NOMO-1 treated with dmso at 0.1 percent for 144 hours (cell line): ENCODE results near the gene RLF.
A peak's percentile ranks its signal among the peaks of the same experiment; 100 is the strongest.

ENCODE experiments used
- DNase-seq: peaks from one replicate; lab custom pipeline; 2025; ENCODE audit not compliant: unreplicated experiment; lab: John Stamatoyannopoulos, UW

The RLF gene, protein sequence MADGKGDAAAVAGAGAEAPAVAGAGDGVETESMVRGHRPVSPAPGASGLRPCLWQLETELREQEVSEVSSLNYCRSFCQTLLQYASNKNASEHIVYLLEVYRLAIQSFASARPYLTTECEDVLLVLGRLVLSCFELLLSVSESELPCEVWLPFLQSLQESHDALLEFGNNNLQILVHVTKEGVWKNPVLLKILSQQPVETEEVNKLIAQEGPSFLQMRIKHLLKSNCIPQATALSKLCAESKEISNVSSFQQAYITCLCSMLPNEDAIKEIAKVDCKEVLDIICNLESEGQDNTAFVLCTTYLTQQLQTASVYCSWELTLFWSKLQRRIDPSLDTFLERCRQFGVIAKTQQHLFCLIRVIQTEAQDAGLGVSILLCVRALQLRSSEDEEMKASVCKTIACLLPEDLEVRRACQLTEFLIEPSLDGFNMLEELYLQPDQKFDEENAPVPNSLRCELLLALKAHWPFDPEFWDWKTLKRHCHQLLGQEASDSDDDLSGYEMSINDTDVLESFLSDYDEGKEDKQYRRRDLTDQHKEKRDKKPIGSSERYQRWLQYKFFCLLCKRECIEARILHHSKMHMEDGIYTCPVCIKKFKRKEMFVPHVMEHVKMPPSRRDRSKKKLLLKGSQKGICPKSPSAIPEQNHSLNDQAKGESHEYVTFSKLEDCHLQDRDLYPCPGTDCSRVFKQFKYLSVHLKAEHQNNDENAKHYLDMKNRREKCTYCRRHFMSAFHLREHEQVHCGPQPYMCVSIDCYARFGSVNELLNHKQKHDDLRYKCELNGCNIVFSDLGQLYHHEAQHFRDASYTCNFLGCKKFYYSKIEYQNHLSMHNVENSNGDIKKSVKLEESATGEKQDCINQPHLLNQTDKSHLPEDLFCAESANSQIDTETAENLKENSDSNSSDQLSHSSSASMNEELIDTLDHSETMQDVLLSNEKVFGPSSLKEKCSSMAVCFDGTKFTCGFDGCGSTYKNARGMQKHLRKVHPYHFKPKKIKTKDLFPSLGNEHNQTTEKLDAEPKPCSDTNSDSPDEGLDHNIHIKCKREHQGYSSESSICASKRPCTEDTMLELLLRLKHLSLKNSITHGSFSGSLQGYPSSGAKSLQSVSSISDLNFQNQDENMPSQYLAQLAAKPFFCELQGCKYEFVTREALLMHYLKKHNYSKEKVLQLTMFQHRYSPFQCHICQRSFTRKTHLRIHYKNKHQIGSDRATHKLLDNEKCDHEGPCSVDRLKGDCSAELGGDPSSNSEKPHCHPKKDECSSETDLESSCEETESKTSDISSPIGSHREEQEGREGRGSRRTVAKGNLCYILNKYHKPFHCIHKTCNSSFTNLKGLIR (N-terminal part only)

GRCh38 chr1:40161125-40161887 lies at the start of gene RLF:
Gene RLF (plus strand): TSS chr1:40161387. CDS start chr1:40161400, 13 bp downstream.
- DNase-seq, result peak; percentile 92

DNA sequence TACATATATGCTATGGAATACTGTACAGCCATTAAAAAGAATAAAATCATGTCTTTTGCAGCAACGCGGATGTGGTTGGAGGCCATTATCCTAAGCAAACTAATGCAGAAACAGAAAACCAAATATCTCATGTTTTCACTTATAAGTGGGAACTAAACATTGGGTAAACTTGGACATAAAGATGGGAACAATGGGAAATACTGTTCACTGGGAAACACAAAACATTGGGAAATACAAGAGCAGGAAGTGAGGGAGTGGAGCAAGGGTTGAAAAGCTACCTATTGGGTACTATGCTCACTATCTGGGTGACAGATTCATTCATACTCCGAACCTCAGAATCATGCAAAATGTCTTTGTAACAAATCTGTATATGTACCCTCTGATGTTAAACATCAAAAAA lies 46.8 kb upstream of the RLF start:
- DNase-seq, result no peak

- DNase-seq, result no peak
Observed at GRCh38 chr1:40120128-40120527, 41.1 kb upstream of the RLF start.

- no peak for DNase-seq
Observed at GRCh38 chr1:40122855-40123254, 38.3 kb upstream of the RLF start.

DNA sequence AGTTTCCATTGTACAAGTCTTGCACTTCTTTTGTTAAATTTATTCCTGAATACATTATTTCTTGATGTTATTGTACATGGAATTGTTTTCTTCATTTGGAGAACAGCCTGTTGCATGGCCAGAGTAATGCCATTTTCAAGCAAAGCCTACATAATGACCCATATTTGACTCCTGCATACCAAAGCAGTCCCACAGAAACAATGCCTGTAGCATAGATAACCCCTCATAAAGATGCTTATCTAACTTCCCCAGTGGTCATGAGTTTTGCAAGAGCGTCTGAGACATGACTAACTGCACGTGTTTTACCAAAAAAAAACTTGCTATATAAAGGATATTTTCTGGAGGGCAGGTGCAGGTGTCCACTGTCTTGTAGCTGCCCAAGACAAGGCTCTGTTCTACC lies 30.3 kb upstream of the RLF start:
- peak; percentile 25 for DNase-seq

- DNase-seq, result no peak
Observed at GRCh38 chr1:40132383-40133311, 28.5 kb upstream of the RLF start.

- DNase-seq, result no peak
Observed at GRCh38 chr1:40133312-40133665, 27.9 kb upstream of the RLF start.

GRCh38 chr1:40133839-40134238 lies 27.3 kb upstream of the RLF start:
- DNase-seq, result no peak

- no peak for DNase-seq
Observed at GRCh38 chr1:40140211-40140973, 20.8 kb upstream of the RLF start.

DNA sequence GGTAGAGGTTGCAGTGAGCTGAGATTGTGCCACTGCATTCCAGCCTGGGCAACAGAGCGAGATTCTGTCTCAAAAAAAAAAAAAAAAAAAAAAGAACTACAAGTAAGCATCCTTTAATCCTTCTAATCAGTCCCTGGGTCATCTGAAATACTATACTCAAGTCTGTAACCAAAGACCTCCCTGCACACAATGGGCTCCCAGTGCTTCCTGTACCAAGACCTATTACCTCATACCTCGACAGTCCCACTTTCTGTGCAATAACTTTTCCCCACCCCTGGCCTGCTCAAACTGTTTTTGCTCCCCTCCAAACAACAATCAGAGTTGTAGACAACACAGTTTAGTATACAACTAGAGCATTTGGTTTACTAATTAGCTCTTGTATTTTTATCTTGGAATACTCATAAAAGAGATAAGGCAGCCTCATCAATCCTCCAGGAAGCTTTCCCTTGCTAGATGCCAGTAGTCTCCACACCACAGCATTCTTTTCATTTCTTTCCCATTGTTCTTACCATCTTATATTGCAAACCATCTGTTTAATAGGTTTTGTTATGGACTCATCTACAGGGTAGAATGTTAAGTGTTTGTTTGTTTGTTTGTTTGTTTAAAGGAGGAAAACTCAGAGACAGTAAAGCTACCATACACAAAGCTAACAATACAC lies 19.2 kb upstream of the RLF start:
- no peak for DNase-seq

- DNase-seq, result peak; percentile 23
Observed at GRCh38 chr1:40143891-40144575, 17.2 kb upstream of the RLF start.

GRCh38 chr1:40151457-40152079 lies 9.6 kb upstream of the RLF start:
- DNase-seq, result no peak

DNA sequence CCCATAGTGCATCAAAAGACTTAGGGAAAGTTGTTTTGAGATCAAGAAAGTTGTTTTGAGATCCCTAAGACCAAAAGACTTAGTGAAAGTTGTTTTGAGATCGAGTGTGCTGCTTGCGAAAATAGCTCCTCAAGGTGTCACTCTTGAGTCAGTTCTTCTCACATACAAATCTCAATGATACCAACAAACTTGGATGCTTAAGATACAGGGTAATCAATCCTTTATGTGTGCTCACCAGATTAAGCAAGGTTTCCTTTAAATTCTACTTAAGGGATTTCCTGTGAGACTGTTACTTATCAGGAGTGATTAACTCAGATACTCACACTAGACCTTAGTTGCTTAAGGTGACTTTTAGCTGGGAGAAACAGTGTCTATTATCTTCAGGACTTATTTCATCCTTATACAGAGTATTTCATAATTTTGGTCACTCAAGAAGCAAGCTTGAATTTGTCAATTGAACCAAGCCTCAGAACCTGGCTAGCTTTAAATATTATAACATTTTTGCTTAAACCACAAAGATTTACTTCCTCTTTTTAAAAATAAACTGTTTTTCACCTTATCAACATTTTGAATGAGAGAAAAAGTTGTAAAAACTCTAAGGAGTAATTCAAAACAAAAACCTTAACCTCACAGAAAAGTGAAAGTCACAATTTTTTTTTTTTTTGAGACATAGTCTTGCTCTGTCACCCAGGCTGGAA lies 8.0 kb upstream of the RLF start:
- DNase-seq, result peak; percentile 57

- DNase-seq, result peak; percentile 31
Observed at GRCh38 chr1:40155135-40155534, 6.1 kb upstream of the RLF start.

GRCh38 chr1:40155910-40156309 lies 5.3 kb upstream of the RLF start:
- DNase-seq, result no peak

- no peak for DNase-seq
Observed at GRCh38 chr1:40160806-40161124, 422 bp upstream of the RLF start.
